KG1 (cell line): ENCODE results near the gene LRSAM1.
A peak's percentile ranks its signal among the peaks of the same experiment; 100 is the strongest.

Experiments
- DNase-seq: peaks from one replicate; lab custom pipeline; 2025; lab: John Stamatoyannopoulos, UW

Gene LRSAM1

DNA sequence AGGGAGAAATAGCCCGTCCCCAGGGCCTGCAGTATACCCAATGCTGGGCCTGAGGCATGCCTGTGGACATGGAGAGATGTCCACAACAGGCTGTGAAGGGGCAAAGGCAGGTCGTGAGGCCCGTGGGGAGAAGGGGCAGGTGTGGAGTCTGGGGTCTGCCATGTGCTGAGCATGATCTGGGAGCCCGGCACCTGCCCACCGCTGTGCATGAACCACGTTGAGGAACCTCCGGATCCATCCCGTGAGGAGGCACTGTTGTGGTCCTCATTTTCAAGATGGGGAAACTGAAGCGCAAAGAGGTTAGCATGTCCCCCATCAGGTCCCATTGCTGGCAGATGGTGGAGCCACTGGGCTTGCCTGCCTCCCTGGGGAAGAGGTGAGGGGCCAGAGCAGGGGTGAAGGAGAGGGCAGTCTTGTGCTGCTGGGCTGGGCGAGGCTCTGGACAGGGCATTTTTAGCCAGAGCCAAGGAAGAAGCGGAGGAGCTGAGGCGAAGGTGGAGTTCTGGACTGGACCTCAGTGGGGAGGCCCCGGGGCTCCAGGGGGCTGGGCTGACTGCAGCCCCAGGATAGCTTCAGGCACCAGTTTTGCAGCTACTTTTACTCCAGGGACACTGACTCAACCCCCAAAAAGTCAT, 46.5 kb downstream of the LRSAM1 start:
- DNase-seq = no peak

- DNase-seq = no peak
Observed at GRCh38 chr9:127498298-127498697, 47.0 kb downstream of the LRSAM1 start.

DNA sequence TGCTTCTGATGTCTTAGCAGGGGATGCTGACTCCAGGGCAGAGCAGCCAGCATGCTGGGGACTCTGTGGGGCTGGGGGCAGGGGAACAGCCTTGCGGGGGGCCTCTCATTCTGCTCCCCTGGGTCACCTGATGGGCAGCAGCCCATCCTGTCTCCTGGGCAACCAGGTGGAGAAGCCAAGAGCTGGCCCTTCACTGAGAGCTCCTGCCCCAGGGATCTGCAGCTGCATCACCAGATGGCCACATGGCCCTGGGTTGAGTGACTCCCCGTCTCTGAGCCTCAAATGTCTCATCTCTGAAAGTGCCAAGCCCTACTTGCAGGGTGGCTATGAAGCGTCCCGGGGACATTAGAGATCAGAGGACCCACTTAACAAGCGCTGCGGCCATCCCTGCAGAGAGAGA, 49.1 kb downstream of the LRSAM1 start:
- DNase-seq = no peak

DNA sequence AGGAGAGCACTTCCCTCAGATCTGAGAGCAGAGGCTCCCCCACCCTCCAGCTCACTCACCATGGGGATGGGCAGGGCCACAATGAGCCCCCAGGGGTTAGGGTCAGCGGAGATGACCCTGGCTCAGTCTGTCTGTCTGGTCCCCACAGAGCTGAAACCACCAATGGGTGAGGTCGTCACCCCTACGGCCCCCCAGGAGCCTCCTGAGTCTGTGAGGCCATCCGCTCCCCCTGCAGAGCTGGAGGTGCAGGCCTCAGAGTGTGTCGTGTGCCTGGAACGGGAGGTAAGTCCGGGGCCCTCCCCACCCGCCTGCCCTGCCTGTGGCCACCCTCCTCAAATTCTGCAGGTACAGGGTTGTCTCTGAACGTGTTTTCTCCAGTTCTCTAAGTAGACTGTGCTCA, 49.6 kb downstream of the LRSAM1 start:
- DNase-seq = no peak

DNA sequence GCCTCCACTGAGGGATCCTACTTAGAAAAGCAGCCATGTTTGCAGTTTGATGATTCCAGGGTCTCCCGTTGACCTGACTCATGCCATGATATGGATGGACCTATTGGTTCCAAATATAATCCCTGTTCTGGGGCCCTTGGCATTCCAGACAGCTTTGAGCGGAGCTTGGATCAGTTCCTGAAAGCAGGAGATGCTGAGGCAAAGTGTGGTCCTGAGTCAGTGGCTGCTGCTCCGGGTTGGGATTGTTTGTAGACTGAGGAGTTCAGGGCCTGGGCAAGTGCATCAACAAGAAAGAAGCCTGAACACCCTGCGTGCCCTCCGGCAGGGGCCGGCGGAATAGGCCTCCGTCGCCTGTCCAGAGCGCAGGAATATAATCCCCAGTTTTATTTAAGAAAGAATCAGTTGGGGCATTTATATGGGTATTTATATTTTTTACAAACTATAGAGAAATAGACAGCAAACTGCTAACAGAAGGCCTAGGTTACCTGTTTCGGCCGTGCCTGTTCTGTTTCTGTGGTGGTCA, 50.6 kb downstream of the LRSAM1 start:
- no peak for DNase-seq

DNA sequence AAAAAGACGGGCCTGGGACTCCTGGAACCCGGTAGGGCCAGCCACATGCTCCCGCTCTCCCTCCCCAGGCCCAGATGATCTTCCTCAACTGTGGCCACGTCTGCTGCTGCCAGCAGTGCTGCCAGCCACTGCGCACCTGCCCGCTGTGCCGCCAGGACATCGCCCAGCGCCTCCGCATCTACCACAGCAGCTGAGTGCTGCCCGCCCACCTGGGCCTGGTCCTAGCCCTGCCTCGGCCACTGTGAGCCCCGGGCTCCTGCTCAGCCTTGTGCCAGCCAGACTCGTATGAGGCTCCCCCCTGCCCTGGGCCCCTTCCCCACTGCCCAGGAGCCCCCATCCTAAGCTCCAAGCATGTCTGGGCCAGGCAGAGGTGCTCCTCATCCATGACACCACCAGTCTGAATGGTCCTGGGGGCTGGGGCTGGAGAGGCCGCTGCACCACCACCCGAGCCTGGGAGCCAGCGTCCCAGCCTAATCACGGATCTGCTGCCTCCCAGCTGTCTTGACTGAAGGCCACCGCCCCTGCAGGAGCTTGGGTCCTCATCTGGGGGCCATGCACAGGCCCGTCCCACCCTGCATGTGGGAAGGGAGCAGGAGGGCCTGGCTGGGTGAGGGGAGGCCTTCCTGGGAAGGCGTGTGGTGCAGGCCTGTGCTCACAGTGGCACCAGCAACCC, 51.5 kb downstream of the LRSAM1 start:
- no peak for DNase-seq

DNA sequence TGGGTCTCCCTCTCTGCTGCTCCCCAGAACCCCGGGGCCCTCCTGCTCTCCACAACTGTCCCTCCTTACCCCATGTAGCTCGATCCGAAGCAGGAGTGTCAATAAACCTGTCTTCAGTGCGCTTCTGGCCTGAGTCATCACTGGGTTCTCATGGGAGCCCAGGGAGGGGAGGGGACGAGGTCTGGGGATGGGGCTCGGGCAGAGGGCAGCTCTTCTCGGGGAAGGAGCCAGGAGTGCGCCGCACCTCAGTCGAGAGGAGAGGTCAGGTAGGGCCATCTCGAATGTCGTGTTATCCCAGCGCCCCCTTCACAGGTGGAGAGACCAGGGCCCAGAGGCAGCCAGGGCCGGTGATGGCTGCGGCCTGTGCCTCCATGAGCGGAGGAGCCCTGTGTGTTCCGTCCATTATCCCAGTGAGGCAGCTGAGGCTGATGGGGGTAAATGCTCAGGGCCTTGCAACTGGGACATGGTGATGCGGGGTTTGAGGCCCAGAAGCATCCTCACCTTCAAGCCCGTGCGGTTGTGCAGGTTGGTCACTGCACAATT, 52.1 kb downstream of the LRSAM1 start:
- no peak for DNase-seq

DNA sequence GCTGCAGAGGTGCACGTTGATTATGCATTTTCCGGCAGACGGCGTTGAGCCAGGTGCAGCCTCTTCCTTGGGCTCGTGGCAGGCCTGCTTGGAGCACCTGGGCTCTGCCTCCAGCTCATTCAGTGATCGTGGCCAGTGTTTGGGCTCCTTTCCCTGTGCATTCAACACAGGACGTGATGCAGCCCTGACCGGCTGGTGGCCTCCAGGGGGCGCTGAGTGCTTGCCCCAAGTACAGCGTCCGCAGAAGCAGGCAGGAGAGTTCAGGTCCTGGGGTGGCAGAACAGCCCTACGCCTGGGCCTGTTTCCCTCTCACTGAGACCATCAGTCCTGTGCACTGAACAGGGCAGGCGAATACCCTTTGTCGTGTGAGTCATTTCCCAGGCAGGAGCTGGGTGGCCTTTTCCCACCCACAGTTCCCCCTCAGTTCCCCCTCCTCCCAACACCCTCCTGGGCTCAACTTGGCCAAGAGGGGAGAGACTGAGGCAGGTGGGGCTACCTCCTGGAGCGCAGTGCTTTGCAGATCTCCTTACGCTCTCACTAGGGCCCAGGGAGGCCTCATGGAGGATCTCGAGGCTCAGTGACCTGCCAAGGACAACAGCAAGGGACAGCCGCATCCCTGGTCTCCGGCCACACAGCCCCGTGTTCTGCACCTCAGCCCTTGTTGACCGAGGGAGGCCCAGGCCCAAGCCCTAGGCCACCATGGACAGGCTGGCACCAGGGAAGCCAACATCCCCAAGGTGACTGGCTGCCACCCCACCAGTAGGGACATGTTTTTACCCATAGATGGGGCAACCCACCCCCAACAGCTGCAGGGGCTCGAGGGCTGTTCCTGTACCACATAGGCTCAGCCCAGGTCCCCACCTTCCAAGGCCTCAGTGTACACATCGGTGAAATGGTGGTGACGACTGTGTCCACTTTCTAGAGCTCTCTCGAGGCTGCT, 52.9 kb downstream of the LRSAM1 start:
- peak; percentile 8 for DNase-seq

DNA sequence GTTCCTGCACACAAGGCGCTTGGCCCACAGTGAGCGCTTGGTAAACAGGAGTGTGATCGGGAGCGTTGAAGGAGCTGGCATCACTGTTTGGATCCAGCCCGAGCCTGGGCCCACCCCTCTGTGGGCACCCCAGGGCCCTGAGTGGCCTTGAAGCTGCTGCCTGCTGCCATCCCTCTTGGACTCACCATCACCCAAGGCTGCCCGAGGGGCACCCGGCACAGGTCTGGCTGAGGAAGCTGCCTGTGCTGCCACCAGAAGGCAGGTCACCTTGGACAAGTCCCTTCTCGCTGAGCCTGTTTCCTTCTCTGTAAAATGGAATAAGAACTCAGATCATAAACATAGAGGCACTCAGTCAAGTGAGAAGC, 53.6 kb downstream of the LRSAM1 start:
- DNase-seq = no peak

- DNase-seq = peak; percentile 4
Observed at GRCh38 chr9:127505396-127506116, 54.2 kb downstream of the LRSAM1 start.

DNA sequence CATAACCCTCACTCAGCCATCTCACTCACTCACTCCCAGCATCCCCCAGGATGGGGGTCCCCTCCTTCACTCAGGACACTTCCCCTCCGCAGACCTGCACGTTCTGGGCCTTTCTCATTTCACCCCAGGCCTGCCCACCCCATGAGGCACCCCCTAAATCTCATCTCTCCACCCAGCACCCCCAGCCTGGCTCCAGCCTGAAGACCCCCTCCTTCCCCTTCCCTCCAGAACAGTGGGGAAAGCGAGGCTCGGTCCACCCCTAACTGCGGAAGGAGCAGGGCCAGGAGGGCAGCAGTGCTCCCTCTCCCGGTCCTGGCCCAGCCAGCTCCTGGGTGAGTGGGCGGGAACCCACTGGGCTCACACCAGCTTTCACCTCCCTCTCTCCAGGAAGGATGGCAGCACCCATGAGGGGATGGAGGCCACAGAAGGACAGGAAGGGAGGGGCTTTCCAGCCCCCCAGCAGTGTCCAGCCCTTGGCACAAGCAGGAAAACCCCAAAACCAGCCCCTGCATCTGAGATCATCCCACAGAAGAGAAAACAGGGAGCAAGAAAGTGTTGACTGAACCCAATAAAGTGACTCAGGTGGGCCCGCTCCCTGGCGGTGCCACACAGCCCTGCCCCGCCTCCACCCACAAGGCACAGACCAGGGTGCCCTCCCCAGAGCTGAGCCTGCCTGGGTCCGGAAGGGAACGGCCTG, 55.0 kb downstream of the LRSAM1 start:
- no peak for DNase-seq

- DNase-seq = no peak
Observed at GRCh38 chr9:127506814-127507750, 55.8 kb downstream of the LRSAM1 start.

DNA sequence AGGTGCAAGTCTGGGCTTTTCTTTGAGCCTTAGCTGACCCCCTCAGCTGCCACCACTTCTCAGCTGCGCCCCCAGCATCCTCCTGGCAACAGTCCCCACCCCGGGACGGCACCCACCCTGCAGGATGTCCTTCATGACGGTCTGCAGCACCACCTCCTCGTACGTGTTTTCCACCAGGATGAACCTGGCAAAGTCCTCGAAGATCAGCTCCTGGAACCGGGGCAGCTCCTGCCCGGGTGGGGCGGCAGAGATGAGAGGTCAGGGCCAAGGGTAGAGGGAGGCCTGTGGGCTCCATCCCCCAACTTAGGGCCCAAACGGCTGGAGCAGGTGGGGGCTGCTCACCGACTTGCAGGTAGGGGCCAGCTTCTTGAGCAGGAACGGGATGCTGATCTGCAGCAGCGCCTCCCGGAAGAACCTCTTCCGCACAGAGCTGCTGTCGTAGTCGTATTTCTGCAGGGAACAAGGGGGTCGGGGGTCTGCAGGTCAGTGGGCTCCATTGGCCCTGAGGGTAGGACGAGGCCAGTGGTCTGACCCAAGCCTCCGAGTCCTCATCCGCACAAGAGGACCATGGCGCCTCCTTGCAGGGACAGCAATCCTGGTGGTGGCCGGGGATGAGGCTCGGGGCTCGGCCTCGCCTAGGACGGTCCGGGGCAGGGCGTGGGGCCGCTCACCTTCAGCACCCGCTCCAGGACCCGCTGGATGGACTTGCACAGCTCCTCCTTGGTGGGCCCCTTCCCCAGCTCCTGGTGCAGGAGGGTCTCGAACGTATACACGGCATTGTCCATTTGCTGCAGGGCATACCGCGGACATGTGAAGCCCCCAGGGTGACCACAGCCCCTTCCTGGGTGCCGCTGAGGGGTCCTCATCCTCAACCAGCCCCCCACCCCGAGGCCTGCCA, 56.7 kb downstream of the LRSAM1 start:
- DNase-seq = no peak

DNA sequence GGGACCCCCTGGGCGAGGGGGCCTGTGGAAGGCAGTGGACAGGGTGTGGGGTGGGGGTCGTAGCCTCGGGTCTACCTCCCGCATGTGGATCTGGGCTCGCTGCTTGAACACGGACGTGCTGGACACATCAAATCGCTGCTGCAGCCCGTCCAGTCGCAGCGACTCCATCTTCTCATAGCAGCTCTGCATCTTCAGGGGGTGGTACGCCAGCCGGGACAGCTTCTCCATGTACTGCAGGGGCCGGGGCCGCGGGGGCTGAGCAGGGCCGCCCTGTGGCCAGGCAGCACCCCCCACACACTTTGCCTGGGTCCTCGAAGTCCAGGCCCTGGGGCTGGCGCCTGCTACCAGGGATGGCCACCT, 57.6 kb downstream of the LRSAM1 start:
- DNase-seq = no peak

- DNase-seq = no peak
Observed at GRCh38 chr9:127509261-127509954, 58.1 kb downstream of the LRSAM1 start.

GRCh38 chr9:127509955-127510299, 58.6 kb downstream of the LRSAM1 start:
- no peak for DNase-seq

- DNase-seq = no peak
Observed at GRCh38 chr9:127514468-127514867, 63.2 kb downstream of the LRSAM1 start.

GRCh38 chr9:127516835-127517607, 65.7 kb downstream of the LRSAM1 start:
- no peak for DNase-seq
